MCF 10A (cell line): Measurements from ENCODE around the gene MVB12B. TPM values are rescaled to one million over a fixed set of nuclear protein-coding genes. Genes with fewer than 3 reads are reported as not detected.

ENCODE experiments used
- BruUV-seq: library from RNA; stranded (reverse); fragments of 400-500 nt; replicated peaks from 2 replicates; lab custom pipeline; 2021; lab: Mats Ljungman, UMichigan
- CTCF ChIA-PET: fragments of 300-600 bp; sonication (Branson Sonifier 250); formaldehyde crosslinking; extraction: SDS; loops from one replicate; lab custom pipeline; 2021; ENCODE audit warnings: antibody characterized with exemption, inconsistent platforms; lab: Yijun Ruan, JAX
- POLR2A ChIA-PET: fragments of 300-600, 350-650 bp; sonication (Branson Sonifier 250); formaldehyde crosslinking; extraction: SDS; loops from one replicate; lab custom pipeline; 2020; ENCODE audit warnings: antibody characterized with exemption, inconsistent platforms; lab: Yijun Ruan, JAX
- DNase-seq: peaks from one replicate; pipeline ENCODE4 v3.0.0-alpha.2; 2018; ENCODE audit not compliant: unreplicated experiment
- H3K27ac Mint-ChIP-seq: one replicate; pipeline ENCODE4 v1.8.0; 2022; ENCODE audit warnings: mild to moderate bottlenecking, low read depth, mixed read lengths; ENCODE audit not compliant: unreplicated experiment
- H3K27me3 Mint-ChIP-seq: one replicate; pipeline ENCODE4 v1.8.0; 2022; ENCODE audit warnings: mixed read lengths; ENCODE audit not compliant: insufficient read depth, unreplicated experiment
- H3K36me3 Mint-ChIP-seq: one replicate; pipeline ENCODE4 v1.8.0; 2022; ENCODE audit warnings: mild to moderate bottlenecking, moderate library complexity, mixed read lengths; ENCODE audit not compliant: insufficient read depth, unreplicated experiment
- H3K4me1 Mint-ChIP-seq: one replicate; pipeline ENCODE4 v1.8.0; 2022; ENCODE audit warnings: mixed read lengths; ENCODE audit not compliant: insufficient read depth, unreplicated experiment
- H3K4me3 Mint-ChIP-seq: one replicate; pipeline ENCODE4 v1.8.0; 2022; ENCODE audit warnings: mild to moderate bottlenecking, moderate library complexity, mixed read lengths; ENCODE audit not compliant: unreplicated experiment
- H3K9me3 Mint-ChIP-seq: one replicate; pipeline ENCODE4 v1.8.0; 2022; ENCODE audit warnings: mixed read lengths; ENCODE audit not compliant: unreplicated experiment
- intact Hi-C: fragments of 100-400 bp; cut with micrococcal nuclease; formaldehyde crosslinking; loops from 2 replicates; pipeline ENCODE4 v1.14.1; 2022
- total RNA-seq: library from RNA; stranded (reverse); gene quantifications from 2 replicates; pipeline ENCODE4 v1.2.3, GENCODE V29; 2022
- TF ChIP-seq, protein P1 (sequence below): fragments of 200-600 bp; IDR thresholded peaks from one replicate; pipeline ENCODE4 v1.8.0; 2022; ENCODE audit warnings: antibody characterized with exemption, mild to moderate bottlenecking; ENCODE audit not compliant: unreplicated experiment

The MVB12B gene
- total RNA-seq, 1 experiment from 2014 or later: 5.5 TPM

DNA sequence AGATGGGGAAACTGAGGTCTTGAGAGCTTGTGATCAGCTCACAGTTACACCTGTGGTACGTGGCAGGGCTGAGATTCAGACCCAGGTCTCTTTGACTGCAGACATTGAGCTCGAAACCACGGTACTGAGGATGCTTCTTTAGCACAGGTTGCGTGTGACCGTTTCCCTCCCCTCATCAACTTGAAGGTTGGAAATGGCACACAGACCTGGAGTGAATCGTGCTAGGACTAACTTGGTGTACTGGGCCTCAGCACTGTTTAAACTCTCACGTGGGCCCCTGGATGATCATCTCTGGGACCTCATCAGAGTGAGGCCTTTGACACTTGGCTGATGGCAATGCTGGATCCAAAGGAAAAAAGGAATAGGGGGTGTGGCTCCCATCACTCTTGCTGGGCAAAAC, 106.0 kb downstream of the MVB12B start:
- BruUV-seq: no TSS peak
- no peaks in the 10 kb centered on the region for H3K9me3 Mint-ChIP-seq
- intact Hi-C loops: no loop called here
- CTCF ChIA-PET: interaction anchor here (0.6 kb wide), 1 partner anchor 131 kb away, joined by 3 read pairs; no protein-coding TSS in a partner anchor
- DNase-seq: no peak
- no peaks in the 10 kb centered on the region for H3K36me3 Mint-ChIP-seq
- H3K4me1 Mint-ChIP-seq: no peaks in the 10 kb centered on the region
- no peak overlapping the region for H3K27ac Mint-ChIP-seq
- POLR2A ChIA-PET: no interaction called here
- no peaks in the 10 kb centered on the region for H3K27me3 Mint-ChIP-seq
- TF ChIP-seq, protein P1, sequence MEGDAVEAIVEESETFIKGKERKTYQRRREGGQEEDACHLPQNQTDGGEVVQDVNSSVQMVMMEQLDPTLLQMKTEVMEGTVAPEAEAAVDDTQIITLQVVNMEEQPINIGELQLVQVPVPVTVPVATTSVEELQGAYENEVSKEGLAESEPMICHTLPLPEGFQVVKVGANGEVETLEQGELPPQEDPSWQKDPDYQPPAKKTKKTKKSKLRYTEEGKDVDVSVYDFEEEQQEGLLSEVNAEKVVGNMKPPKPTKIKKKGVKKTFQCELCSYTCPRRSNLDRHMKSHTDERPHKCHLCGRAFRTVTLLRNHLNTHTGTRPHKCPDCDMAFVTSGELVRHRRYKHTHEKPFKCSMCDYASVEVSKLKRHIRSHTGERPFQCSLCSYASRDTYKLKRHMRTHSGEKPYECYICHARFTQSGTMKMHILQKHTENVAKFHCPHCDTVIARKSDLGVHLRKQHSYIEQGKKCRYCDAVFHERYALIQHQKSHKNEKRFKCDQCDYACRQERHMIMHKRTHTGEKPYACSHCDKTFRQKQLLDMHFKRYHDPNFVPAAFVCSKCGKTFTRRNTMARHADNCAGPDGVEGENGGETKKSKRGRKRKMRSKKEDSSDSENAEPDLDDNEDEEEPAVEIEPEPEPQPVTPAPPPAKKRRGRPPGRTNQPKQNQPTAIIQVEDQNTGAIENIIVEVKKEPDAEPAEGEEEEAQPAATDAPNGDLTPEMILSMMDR: no peak
- H3K4me3 Mint-ChIP-seq: no peak overlapping the region

DNA sequence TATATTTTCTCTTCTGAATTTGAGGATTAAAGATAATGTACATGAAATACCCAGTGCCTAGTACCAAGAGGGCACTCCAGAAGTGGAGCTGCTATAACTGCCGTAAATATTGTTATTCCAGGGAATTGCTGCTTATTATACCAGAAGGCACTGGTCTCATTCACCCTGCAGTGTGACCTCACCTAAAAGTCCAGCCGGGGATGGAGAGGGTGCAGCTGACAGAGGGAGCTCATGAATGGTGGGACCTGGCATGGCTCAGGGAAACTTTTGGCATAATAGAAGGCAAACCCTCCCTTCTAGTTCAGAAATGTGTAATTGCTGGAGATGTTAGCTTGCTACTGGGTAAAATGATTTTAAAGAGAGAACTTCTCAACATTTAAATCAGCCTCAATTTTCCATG, 108.5 kb downstream of the MVB12B start:
- H3K4me1 Mint-ChIP-seq: no peaks in the 10 kb centered on the region
- no peaks in the 10 kb centered on the region for H3K27me3 Mint-ChIP-seq
- no peak overlapping the region for H3K27ac Mint-ChIP-seq
- intact Hi-C loops: no loop called here
- DNase-seq: no peak
- no peaks in the 10 kb centered on the region for H3K9me3 Mint-ChIP-seq
- TF ChIP-seq, protein P1: no peak
- BruUV-seq: no TSS peak
- no peak overlapping the region for H3K4me3 Mint-ChIP-seq
- H3K36me3 Mint-ChIP-seq: no peaks in the 10 kb centered on the region
- CTCF ChIA-PET: interaction anchor here (0.7 to 0.9 kb wide), 2 partner anchors 29 to 36 kb away, joined by 3 to 4 read pairs; no protein-coding TSS in a partner anchor
- POLR2A ChIA-PET: no interaction called here

DNA sequence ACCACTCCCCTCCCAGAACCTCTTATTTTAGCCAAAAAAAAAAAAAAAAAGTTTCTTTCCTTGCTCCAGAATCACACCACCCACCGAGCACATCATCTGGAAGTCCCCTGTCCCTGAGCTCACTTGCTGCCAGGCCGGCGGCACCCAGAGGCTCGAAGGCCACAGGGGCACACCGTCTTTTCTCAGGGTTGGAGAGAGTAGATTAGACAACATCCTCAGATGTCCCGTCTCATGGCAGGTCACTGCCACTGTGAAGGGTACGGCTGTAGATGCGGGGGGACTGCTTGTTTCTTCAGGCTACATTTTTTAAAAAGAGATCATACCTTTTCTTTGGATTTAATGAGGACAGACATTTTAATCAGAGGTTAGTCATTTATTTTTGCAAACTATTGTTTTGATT, 109.0 kb downstream of the MVB12B start:
- DNase-seq: no peak
- H3K9me3 Mint-ChIP-seq: no peaks in the 10 kb centered on the region
- ChIA-PET CTCF (interaction anchor here (0.9 kb wide), 1 partner anchor 37 kb away, joined by 3 read pairs; no protein-coding TSS in a partner anchor), POLR2A (no interaction called here)
- no TSS peak for BruUV-seq
- H3K4me1 Mint-ChIP-seq: no peaks in the 10 kb centered on the region
- H3K36me3 Mint-ChIP-seq: no peaks in the 10 kb centered on the region
- no peaks in the 10 kb centered on the region for H3K27me3 Mint-ChIP-seq
- no peak overlapping the region for H3K4me3 Mint-ChIP-seq
- intact Hi-C loops: no loop called here
- H3K27ac Mint-ChIP-seq: no peak overlapping the region
- TF ChIP-seq, protein P1: no peak

DNA sequence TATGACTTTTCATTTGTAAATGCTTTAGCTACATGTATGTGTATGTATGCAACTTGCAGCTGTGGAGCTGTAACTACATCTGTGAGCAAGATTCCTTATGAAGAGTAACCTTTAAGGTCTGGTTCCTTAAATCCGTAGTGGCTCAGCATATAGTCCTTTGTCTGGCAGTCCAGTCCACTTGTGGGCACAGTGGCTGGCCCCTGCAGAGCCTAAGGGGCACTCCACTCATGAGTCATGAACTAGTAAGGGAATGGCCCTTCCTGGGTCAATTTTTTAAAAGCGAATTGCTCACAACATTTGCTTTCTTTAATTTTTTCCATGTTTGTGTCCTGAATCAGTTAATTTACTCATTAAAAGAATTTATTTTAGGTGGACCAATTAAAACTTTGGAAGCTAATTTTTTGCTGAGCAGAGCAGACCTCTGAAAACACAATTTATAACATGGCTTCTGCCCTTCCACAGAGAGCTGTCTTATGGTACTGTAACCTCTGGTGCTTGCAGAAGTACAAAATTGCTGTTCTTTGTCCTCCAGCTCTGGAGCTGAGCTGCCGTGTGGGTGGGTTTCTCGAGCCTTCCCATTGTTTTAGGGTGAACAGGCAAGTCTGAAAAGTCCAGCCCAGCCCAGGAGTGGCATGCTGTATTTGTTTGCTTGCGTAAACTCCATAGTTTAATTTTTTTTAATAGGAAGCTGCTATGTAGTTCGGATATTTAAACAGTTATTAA, 110.1 kb downstream of the MVB12B start:
- Mint-ChIP-seq H3K4me1 (no peaks in the 10 kb centered on the region), H3K27ac (no peak overlapping the region), H3K27me3 (no peaks in the 10 kb centered on the region), H3K36me3 (no peaks in the 10 kb centered on the region), H3K4me3 (no peak overlapping the region), H3K9me3 (no peaks in the 10 kb centered on the region)
- no TSS peak for BruUV-seq
- DNase-seq: peak; percentile 16
- ChIA-PET POLR2A (no interaction called here), CTCF (interaction anchor here (0.5 to 1.8 kb wide), 3 partner anchors 38 to 1083 kb away, joined by 3 to 7 read pairs (median 4); no protein-coding TSS in a partner anchor)
- intact Hi-C loops: no loop called here
- TF ChIP-seq, protein P1: no peak
